Heart left ventricle (tissue), 13 donors: ENCODE results near the gene DNMT1.

Experiments used
- POLR2A ChIP-seq, 2 donors: fragments of 450-650 bp; IDR thresholded peaks; one replicate each; pipeline ENCODE4 v1.6.1; 2017; ENCODE audit warnings: antibody characterized with exemption in 2 of 2, mild to moderate bottlenecking in 2 of 2, moderate library complexity in 2 of 2
- TF ChIP-seq, protein P1 (sequence below), 12 donors: fragments of 200-600 bp; sonication (generic) in 4 of 12; IDR thresholded peaks; one replicate each; pipeline versions ENCODE4 v1.5.0 to v1.8.0; 2018 to 2022; ENCODE audit warnings: antibody characterized with exemption in 12 of 12, mild to moderate bottlenecking in 5 of 12
- donor health status: ischemic (EF 13 %, LVEDD 7.1; RV severe dilation, severe dysfunction).
- donor health status: DM: no; HTN: yes; CAD: no.
- donor health status: DM: no; HTN: no; CAD: no.
- donor health status: ischemic (EF 25% LVEDD 6.9; RV normal size, moderate dysfunction).
- donor health status: ischemic (EF 25% LVEDD 5.7; RV mildly dilated, moderate dysfunction).
- donor health status: ischemic (EF 35%, LVEDD 5.7; RV mildly dilated, moderate dysfunction).
- donor health status: nonischemic (EF 11% LVEDD 7.7; RV severe dilation, severe dysfunction).
- donor health status: DM: yes; HTN: yes; CAD: no.
- donor health status: PGD.
- donor health status: ischemic (EF 29% LVEDD 5.4; RV normal size, mild dysfunction).
- donor health status: nonischemic (EF 23%, LVEDD 6.1; RV moderate dilation, normal function).

GRCh38 chr19:10226376-10227025 lies 31.7 kb upstream of the DNMT1 start:
- TF ChIP-seq, protein P1, sequence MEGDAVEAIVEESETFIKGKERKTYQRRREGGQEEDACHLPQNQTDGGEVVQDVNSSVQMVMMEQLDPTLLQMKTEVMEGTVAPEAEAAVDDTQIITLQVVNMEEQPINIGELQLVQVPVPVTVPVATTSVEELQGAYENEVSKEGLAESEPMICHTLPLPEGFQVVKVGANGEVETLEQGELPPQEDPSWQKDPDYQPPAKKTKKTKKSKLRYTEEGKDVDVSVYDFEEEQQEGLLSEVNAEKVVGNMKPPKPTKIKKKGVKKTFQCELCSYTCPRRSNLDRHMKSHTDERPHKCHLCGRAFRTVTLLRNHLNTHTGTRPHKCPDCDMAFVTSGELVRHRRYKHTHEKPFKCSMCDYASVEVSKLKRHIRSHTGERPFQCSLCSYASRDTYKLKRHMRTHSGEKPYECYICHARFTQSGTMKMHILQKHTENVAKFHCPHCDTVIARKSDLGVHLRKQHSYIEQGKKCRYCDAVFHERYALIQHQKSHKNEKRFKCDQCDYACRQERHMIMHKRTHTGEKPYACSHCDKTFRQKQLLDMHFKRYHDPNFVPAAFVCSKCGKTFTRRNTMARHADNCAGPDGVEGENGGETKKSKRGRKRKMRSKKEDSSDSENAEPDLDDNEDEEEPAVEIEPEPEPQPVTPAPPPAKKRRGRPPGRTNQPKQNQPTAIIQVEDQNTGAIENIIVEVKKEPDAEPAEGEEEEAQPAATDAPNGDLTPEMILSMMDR (IDR thresholded peaks at IDR 0.05) = no peak
- no peak for TF ChIP-seq POLR2A (IDR thresholded peaks at IDR 0.05)
